SK-MEL-5 (cell line): ENCODE results near the gene NEUROD2. TPM values are rescaled to one million over a fixed set of nuclear protein-coding genes. Genes with fewer than 3 reads are reported as not detected.

Experiments
- DNase-seq: peaks from one replicate; pipeline ENCODE4 v3.0.0-alpha.2; 2016; ENCODE audit warnings: low read depth, low spot score
- in situ Hi-C: cut with HindIII; loops from 2 replicates; pipeline ENCODE4 v1.10.0; 2016; ENCODE audit warnings: low sequenced_read_pairs, high pct_unique_total_duplicates, low pct_unique_long_range_greater_than_20kb
- polyA plus RNA-seq, 2 experiments: library from polyadenylated mRNA; depleted of rRNA; stranded (reverse); fragments of >200 nt; gene quantifications; 2 replicates each; pipeline ENCODE4 v1.2.3, GENCODE V29; 2015
- total RNA-seq: library from RNA; depleted of rRNA; stranded (reverse); fragments of >200 nt; shearing (Covaris generic); gene quantifications from 2 replicates; pipeline ENCODE4 v1.2.3, GENCODE V29; 2014; rRNA removed

Gene NEUROD2
- total RNA-seq, result not detected in 2 replicates
- not detected in 2 replicates for polyA plus RNA-seq (2015; cell fraction: cytosol; rRNA removed)
- polyA plus RNA-seq (2015; cell fraction: nucleus; rRNA removed), result not detected in 2 replicates

DNA sequence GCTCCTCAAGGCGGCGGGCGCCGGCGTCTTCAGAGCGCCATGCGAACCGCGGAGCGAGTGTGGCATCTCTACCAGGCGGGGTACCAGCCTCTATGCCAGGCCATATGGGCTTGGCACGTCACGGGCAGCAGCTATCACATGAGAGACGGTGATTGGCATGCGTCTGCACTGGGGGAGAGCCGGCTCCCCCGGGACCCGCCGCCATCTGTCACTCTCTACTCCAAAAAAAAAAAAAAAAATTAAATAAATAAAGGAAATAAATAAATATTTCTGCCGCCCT lies at the start of gene NEUROD2:
Gene NEUROD2, minus strand, starts transcription at position 70 of the 280 bp plus-strand sequence. CDS start 1,321 bp downstream, outside the sequence.
- DNase-seq, result no peak
- in situ Hi-C loops, result no loop called here

DNA sequence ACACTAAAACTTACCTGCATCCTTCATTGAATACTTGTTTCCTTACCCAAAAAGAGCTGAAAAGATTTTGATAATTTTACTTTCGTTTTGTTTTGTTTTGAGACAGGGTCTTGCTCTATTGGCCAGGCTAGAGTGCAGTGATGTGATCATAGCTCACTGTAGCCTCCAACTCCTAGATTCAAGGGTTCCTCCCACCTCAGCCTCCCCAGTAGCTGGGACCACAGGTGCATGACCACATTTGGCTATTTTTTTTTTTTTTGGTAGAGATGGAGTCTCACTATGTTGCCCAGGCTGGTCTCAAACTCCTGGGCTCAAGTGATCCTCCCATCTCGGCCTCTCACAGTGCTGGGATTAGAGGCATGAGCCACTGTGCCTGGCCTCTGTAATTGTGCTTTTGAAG lies 47.4 kb upstream of the NEUROD2 start:
- in situ Hi-C loops, result no loop called here
- DNase-seq, result no peak

DNA sequence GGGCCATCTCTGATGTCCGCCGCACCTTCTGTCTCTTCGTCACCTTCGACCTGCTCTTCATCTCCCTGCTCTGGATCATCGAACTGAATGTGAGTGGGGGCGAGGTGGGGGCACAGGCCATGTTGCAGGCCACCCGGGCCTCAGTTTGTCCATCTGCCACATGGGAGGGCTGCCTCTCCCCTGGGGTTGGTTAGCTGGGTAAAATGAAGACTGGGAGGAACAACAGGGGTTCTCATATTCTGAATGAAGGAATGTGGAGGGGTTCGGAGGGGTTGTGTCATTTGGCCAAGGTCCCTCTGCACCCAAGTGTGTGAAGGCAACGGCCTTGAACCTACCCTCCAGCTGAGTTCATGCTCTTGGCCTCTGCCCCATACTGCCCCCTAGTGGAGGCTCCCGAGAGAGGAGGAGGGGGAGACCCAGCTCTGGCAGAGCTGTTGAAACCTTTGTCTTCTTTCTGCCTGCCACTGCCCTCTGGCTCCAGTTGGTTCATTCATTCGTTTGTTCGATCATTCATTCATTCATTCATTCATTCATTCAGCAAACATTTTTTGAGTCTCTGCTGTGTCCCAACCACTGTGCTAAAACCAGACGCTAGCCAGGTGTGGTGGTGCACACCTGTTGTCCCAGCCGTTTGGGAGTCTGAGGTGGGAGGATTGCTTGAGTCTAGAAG lies 46.1 kb upstream of the NEUROD2 start:
- in situ Hi-C loops, result no loop called here

DNA sequence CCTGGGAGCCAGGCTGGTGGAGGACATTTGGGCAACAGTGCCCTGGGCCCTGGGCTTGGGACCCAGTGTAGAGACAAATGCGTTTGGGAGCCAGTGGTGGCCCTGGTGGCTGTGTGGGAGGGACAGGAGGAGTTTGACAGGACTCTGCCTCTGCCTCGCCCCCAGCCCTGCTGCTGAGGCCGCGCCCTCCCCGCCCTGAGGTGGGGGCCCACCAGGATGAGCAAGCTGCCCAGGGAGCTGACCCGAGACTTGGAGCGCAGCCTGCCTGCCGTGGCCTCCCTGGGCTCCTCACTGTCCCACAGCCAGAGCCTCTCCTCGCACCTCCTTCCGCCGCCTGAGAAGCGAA lies 45.6 kb upstream of the NEUROD2 start:
- in situ Hi-C loops, result no loop called here
- DNase-seq, result no peak

More for the DNA sequence above, 46.1 kb upstream of the NEUROD2 start:
- peak; percentile 81 for DNase-seq

- in situ Hi-C loops, result no loop called here
- no peak for DNase-seq
Observed at GRCh38 chr17:39652587-39653315, 45.0 kb upstream of the NEUROD2 start.

GRCh38 chr17:39651923-39652586 lies 44.3 kb upstream of the NEUROD2 start:
- DNase-seq, result no peak
- in situ Hi-C loops, result no loop called here

- in situ Hi-C loops, result no loop called here
- DNase-seq, result no peak
Observed at GRCh38 chr17:39650121-39650579, 42.4 kb upstream of the NEUROD2 start.

DNA sequence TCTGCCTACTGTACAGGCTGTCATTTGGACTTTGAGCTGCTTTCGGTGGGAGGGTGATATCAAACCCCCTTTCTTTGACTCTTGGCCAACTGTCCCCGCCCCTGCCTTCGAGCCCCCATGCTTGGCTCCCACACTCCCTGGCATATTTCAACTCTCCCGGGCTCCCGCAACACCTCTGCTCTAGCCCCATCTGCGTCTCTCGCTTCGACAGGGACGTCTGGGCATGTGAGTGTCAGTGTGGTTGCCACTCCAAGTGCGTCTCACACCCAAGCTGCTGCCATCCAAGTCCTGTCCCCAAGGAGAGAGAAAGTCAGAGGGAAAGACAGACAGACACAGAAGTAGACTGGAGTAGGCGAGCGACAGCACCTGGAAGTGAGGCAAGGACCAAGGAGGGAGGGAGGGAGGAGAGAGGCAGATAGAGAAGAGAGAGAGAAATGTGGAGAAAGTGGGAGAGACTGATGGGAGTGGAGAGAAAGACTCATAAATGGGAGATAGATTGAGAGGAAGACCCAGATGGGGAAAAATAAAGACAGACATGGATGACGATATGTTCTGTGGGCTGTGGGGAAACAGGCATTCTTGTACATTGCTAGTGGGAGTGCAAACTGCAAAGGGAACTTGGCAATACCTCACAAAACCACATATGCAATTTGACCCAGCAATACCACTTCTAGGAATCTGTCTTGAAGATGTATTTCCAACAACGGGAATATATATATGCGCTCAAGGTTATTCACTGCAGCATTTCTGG lies 41.1 kb upstream of the NEUROD2 start:
- in situ Hi-C loops, result no loop called here
- DNase-seq, result no peak

- no peak for DNase-seq
- in situ Hi-C loops, result no loop called here
Observed at GRCh38 chr17:39647256-39647655, 39.5 kb upstream of the NEUROD2 start.

DNA sequence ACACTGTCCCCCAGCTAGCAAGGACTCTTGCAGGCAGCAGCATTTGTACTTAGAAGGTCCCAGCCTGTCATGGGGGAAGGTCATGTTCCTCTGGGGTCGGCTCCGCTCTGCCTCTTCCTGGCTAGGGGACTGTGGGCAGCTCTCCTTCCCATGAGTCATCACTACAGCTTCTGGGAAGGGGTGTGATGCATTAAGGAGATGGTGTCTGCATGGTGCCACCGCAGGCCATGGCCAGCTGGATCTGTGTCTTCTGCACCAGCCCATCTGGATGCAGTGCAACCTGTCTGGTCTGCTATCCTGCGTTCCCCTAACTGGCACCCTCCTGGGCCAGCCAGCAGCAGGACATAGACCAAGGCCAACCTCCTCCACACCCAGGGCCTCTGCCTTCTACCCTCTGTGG lies 35.6 kb upstream of the NEUROD2 start:
- DNase-seq, result no peak
- in situ Hi-C loops, result no loop called here

- in situ Hi-C loops, result no loop called here
- no peak for DNase-seq
Observed at GRCh38 chr17:39642291-39643074, 34.8 kb upstream of the NEUROD2 start.

GRCh38 chr17:39641883-39642282 lies 34.2 kb upstream of the NEUROD2 start:
- in situ Hi-C loops, result no loop called here
- no peak for DNase-seq

DNA sequence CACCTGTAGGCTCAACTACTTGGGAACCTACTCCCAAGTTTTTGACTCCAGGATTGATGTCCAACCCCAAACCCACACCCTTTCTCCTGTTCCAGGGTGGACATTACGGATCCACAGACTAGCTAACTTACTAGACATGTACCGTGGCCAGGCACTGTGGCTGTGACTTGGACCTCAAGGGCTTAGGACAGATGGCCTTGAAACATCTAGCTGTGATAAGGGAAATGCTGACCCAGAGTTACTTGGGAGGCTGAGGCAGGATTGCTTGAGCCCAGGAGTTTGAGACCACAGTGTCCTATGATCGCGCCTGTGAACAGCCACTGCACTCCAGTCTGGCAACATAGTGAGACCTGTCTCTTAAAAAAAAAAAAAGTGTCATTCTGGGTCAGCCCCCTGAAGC lies 33.4 kb upstream of the NEUROD2 start:
- no peak for DNase-seq
- in situ Hi-C loops, result no loop called here

- no peak for DNase-seq
- in situ Hi-C loops, result no loop called here
Observed at GRCh38 chr17:39640591-39641031, 32.9 kb upstream of the NEUROD2 start.

GRCh38 chr17:39639566-39640458 lies 32.1 kb upstream of the NEUROD2 start:
- no peak for DNase-seq
- in situ Hi-C loops, result no loop called here

- in situ Hi-C loops, result no loop called here
- DNase-seq, result no peak
Observed at GRCh38 chr17:39639043-39639442, 31.3 kb upstream of the NEUROD2 start.
